ENCODE measurements around the gene MUC5AC.

MUC5AC gene

DNA sequence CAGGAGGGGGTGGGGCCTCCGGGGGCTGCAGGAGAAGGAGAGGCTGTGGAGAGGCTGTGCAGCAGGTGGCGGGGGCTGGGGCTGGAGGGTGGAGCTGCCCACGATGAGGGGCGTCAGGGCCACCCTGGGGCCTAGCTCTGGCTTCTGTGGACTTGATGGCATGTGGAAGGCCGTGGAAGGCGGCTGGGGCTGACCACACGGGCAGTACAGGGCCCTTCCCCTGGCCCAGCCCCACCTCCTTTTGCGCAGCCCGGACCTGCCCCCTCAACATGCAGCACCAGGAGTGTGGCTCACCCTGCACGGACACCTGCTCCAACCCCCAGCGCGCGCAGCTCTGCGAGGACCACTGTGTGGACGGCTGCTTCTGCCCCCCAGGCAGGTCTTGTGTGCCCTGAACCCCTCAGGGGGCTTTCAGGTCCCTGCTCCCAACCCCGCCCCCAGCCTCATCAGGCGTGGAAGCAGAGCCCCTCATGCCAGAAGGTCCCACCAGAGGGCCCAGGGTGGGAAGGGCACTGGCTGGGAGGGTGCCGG lies 71.2 kb downstream of the MUC5AC start:
- in situ Hi-C loops (cut with HindIII; ENCODE audit: low pct_ligation_motif_present, low pct_unique_long_range_greater_than_20kb, low sequenced_read_pairs) = no loop called here
- no peak for DNase-seq

DNA sequence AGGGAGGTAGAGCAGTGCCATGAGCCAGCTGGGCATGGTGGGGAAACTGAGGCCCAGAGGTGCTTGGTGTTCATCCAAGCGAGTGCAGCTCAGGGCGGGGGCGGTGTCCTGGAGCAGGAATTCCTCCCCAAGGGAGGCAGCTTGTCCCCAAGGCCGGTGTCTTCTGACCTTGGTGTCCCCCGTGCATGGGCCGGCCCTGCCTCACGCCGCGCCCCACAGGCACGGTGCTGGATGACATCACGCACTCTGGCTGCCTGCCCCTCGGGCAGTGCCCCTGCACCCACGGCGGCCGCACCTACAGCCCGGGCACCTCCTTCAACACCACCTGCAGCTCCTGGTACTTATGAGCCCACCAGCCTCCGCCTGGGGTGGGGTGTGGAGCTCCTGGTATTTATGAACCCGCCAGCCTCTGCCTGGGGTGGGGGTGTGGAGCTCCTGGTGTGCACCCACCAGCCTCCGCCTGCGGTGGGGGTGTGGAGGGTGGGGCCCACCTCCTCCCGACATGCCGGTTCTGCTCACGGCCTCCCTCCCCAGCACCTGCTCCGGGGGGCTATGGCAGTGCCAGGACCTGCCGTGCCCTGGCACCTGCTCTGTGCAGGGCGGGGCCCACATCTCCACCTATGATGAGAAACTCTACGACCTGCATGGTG lies 71.8 kb downstream of the MUC5AC start:
- DNase-seq = no peak
- in situ Hi-C loops (cut with HindIII; ENCODE audit: low pct_ligation_motif_present, low pct_unique_long_range_greater_than_20kb, low sequenced_read_pairs) = no loop called here

DNA sequence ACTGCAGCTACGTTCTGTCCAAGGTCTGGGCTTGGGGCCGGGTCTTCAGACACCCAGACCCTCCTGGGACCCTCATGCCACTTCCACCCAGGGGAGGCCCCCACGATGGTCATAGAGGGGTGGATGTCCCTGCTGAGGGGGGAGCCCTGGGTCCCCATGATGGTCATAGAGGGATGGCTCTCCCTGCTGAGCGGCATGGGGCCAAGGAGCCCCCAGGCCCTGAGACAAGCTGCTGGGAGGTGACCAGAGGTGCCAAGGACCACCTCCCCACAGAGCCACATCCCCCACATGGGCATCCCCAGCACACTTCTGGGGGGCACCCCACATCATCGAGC lies 72.3 kb downstream of the MUC5AC start:
- DNase-seq = no peak
- in situ Hi-C loops (cut with HindIII; ENCODE audit: low pct_ligation_motif_present, low pct_unique_long_range_greater_than_20kb, low sequenced_read_pairs) = no loop called here

GRCh38 chr11:1230456-1231395 lies 73.0 kb downstream of the MUC5AC start:
- in situ Hi-C loops (cut with HindIII; ENCODE audit: low pct_ligation_motif_present, low pct_unique_long_range_greater_than_20kb, low sequenced_read_pairs) = no loop called here
- DNase-seq = no peak

DNA sequence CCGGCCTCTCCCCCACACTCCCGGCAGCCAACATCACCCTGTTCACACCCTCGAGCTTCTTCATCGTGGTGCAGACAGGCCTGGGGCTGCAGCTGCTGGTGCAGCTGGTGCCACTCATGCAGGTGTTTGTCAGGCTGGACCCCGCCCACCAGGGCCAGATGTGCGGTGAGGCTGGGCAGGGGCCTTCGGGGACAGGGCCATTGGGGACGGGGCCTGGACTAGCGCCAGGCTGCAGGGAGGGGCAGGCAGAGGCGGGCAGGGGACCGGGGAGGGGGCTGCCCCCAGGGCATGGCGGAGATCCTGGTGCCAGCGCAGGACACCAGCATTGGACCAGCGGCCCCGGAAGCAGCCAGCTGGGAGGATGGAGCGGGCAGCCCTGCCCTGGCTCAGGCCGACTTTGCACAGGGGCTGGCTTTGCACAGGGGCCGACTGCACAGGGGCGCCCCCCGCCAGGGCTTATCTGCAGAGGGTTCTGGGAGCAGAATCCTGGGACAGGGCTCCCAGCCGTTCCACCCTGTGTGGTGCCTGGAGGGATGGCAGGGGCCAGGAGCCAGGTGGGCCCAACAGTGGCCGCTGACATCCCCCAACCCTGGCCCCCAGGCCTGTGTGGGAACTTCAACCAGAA lies 73.8 kb downstream of the MUC5AC start:
- in situ Hi-C loops (cut with HindIII; ENCODE audit: low pct_ligation_motif_present, low pct_unique_long_range_greater_than_20kb, low sequenced_read_pairs) = no loop called here
- no peak for DNase-seq

DNA sequence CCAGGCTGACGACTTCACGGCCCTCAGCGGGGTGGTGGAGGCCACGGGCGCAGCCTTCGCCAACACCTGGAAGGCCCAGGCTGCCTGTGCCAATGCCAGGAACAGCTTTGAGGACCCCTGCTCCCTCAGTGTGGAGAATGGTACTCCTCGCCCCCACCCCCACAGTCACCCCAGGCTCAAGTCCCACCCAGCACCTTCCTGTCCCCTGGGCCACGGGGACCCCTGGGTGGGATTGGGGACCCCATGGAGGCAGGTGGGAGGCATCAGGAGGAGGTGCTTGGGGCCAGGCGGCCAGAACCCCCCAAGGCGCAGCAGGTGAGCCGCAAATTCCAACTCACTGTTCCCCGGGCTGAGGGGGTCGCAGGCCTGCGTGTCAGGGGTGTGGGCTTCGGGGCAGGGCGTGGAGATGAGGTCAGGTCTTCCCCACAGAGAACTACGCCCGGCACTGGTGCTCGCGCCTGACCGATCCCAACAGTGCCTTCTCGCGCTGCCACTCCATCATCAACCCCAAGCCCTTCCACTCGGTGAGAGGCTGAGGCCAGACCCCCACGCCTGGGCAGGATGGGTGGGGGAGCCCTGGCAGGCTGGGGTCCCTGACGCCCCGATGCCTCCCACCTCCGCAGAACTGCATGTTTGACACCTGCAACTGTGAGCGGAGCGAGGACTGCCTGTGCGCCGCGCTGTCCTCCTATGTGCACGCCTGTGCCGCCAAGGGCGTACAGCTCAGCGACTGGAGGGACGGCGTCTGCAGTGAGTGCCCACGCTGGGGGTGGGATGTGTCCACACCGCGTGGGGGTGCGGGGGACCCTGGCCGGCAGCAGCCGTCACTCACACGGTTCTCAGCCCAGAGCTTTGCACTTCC lies 74.5 kb downstream of the MUC5AC start:
- in situ Hi-C loops (cut with HindIII; ENCODE audit: low pct_ligation_motif_present, low pct_unique_long_range_greater_than_20kb, low sequenced_read_pairs) = no loop called here
- DNase-seq = no peak

DNA sequence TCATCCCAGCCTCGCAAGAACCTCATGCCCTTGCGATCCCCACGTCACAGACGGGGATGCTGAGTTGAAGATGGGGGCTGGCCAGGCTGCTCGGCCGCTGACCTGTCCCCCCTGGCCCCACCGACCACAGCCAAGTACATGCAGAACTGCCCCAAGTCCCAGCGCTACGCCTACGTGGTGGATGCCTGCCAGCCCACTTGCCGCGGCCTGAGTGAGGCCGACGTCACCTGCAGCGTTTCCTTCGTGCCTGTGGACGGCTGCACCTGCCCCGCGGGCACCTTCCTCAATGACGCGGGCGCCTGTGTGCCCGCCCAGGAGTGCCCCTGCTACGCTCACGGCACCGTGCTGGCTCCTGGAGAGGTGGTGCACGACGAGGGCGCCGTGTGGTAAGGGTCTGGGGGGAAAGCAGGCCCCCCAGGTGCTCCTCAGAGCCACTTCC lies 75.1 kb downstream of the MUC5AC start:
- in situ Hi-C loops (cut with HindIII; ENCODE audit: low pct_ligation_motif_present, low pct_unique_long_range_greater_than_20kb, low sequenced_read_pairs) = no loop called here
- no peak for DNase-seq

DNA sequence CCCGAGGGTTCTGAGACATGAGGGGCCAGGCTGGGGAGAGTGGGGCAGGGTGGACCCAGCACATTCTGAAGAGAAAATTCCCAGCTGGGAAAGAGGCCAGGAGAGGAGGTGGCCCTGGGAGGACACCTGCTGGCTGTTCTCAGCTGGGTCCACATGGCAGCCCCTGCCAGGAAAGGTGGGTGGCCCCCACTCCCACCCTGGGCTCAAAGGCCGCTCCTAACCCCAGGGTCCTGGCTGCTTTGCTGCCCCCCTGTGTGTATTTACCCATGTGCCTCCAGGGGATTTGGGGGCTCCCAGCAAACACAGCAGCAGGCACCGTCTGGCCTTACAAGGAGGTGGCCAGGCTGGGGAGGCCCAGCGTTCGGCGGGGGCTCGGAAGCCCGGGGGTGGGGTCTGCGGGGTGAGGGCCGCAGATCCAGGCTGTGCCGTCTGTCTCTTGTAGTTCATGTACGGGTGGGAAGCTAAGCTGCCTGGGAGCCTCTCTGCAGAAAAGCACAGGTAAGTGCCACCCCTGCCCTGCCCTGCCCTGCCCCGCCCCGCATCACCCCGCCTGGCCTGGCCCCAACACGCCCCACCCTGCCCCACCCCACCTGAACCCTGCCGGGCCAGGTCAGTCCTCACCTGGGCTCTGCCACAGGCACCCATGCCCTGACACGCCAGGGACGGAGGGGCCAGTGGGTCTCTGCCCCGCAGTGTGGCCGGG lies 75.7 kb downstream of the MUC5AC start:
- in situ Hi-C loops (cut with HindIII; ENCODE audit: low pct_ligation_motif_present, low pct_unique_long_range_greater_than_20kb, low sequenced_read_pairs) = no loop called here
- DNase-seq = no peak

- in situ Hi-C loops (cut with HindIII; ENCODE audit: low pct_ligation_motif_present, low pct_unique_long_range_greater_than_20kb, low sequenced_read_pairs) = no loop called here
- DNase-seq = no peak
These were observed 76.4 kb downstream of the MUC5AC start for GRCh38 chr11:1234054-1234720.

- no peak for DNase-seq
- in situ Hi-C loops (cut with HindIII; ENCODE audit: low pct_ligation_motif_present, low pct_unique_long_range_greater_than_20kb, low sequenced_read_pairs) = no loop called here
These were observed 77.1 kb downstream of the MUC5AC start for GRCh38 chr11:1234771-1235305.

GRCh38 chr11:1235306-1235900 lies 77.7 kb downstream of the MUC5AC start:
- in situ Hi-C loops (cut with HindIII; ENCODE audit: low pct_ligation_motif_present, low pct_unique_long_range_greater_than_20kb, low sequenced_read_pairs) = no loop called here
- DNase-seq = no peak

GRCh38 chr11:1235901-1236315 lies 78.2 kb downstream of the MUC5AC start:
- no peak for DNase-seq
- in situ Hi-C loops (cut with HindIII; ENCODE audit: low pct_ligation_motif_present, low pct_unique_long_range_greater_than_20kb, low sequenced_read_pairs) = no loop called here

- in situ Hi-C loops (cut with HindIII; ENCODE audit: low pct_ligation_motif_present, low pct_unique_long_range_greater_than_20kb, low sequenced_read_pairs) = no loop called here
- no peak for DNase-seq
These were observed 78.8 kb downstream of the MUC5AC start for GRCh38 chr11:1236316-1237127.

DNA sequence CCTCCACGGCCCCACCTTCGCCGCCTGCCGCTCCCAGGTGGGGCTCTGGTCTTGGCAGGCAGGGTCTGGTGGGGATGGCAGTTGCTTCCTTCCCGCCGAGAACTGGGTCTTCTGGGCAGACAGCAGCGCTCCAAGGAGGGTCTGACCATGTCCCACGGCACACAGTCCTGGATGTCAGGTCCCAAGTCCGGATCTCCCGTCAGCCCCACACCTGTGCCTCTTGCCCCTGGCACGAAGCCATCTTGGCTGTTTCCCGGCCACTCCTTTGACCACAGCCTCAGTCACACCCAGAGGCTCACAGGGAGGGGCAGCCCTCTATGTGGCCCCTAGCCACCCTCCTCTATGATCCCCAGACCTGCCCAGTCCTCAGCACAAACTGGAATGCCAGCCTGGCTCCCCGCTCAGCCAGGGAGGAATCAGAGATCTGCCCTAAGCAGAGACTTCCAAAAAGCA lies 79.4 kb downstream of the MUC5AC start:
- in situ Hi-C loops (cut with HindIII; ENCODE audit: low pct_ligation_motif_present, low pct_unique_long_range_greater_than_20kb, low sequenced_read_pairs) = no loop called here

GRCh38 chr11:1237851-1238250 lies 80.1 kb downstream of the MUC5AC start:
- in situ Hi-C loops (cut with HindIII; ENCODE audit: low pct_ligation_motif_present, low pct_unique_long_range_greater_than_20kb, low sequenced_read_pairs) = no loop called here
- DNase-seq = no peak

More for the DNA sequence above, 79.4 kb downstream of the MUC5AC start:
- DNase-seq = no peak
